HG02981 (cell line): ENCODE data around the gene MAMDC2.

Experiments
- ATAC-seq: cut with Tn5 transposase; IDR thresholded peaks from one replicate; pipeline ENCODE4 v1.9.1; 2021; ENCODE audit warnings: mild to moderate bottlenecking, moderate library complexity; ENCODE audit not compliant: unreplicated experiment

MAMDC2 gene, protein sequence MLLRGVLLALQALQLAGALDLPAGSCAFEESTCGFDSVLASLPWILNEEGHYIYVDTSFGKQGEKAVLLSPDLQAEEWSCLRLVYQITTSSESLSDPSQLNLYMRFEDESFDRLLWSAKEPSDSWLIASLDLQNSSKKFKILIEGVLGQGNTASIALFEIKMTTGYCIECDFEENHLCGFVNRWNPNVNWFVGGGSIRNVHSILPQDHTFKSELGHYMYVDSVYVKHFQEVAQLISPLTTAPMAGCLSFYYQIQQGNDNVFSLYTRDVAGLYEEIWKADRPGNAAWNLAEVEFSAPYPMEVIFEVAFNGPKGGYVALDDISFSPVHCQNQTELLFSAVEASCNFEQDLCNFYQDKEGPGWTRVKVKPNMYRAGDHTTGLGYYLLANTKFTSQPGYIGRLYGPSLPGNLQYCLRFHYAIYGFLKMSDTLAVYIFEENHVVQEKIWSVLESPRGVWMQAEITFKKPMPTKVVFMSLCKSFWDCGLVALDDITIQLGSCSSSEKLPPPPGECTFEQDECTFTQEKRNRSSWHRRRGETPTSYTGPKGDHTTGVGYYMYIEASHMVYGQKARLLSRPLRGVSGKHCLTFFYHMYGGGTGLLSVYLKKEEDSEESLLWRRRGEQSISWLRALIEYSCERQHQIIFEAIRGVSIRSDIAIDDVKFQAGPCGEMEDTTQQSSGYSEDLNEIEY

DNA sequence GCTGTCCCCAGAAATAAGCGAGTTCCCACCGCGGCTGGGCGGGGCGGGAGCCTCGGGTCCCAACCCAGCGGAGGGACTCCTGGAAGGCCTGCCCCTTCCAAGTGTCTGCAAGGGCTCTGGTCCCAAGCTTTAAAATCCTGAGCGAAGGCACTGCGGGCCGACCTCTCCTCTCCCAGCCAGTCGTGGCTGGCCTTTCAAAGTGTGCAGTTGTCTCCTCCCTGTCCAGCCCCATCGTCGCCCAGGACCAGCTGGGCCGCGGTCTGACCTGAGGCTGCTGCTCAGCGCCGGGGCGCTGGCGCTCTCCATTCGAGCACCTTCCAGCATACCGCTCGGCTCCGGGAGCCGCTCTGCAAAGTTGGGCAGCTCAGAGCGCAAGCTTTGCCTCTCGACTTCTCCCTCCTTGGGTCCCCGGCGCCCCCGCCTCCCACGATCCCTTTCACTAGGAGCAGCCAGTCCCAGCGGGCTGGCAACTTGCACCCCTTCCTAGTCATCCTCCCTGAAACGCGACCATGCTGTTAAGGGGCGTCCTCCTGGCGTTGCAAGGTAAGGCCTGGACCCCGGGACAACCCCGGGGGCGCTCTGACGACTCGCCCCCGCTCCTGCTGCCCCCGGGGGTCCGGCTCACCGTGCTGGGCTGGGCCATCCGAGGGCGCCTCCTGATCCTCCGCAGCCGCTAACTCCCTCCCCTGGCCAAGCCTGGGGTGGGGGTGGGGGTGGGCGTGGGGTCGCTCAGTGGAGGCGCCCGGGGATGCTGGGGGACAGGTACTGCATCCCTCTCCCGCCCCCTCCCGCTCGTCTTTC, at the start of gene MAMDC2:
TSS of gene MAMDC2 (plus strand) at position 160 of the 801 bp plus-strand sequence. CDS start at position 510, 350 bp downstream.
- ATAC-seq: no peak

DNA sequence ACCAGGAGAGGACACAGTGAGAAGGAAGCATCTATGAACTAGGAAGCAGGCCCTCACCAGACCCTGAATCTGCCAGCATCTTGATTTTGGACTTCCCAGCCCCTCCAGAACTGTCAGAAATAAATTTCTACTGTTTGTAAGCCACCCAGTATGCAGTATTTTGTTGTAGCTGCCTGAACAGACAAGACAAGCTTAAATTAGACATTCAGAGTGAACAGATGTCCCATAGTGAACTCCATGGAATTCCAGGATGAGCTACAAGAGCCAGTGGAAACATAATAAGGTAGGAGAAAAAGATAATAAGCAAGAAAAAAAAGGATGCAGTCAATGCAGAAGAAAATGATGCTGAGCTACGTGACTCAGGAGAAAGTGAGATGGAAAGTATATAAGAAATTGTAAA, 47.8 kb upstream of the MAMDC2 start:
- ATAC-seq: no peak

DNA sequence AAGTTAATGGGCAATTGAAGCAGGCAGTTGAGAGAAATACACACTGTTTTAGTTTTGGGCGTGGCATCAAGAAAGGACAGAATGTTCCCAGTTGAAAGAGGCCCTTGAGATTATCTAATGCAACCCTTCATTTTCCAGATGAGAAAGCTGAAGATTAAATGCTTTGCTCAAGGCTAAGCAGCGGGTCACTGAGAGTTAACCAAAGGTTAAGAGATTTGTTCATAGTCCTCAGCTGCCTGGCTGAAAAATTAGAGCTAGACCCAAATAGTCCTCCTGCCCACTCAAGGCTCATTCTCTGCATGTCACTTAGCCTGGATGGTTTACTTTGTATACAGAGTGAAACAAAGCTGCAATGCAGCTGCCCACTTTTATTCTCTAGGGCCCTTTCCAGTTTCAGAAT, 46.7 kb upstream of the MAMDC2 start:
- no peak for ATAC-seq

DNA sequence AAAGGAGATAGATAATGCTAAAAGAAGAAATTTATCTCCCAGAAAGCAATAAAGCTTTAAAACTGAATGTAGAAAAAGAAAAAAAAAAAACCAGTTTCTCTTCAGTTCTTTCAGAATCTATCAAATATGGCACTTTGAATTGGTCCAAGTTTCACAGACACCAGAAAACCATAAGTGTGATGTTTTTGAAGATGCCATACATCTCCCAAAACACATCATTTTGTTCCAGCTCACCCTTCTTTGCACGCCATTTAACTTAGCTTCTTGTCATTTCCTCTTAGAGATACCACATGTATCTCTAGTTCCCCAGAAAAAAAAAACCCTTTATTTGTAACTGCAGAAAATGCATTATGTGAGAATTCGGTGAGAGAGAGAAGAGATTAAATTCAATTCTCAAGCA, 46.1 kb upstream of the MAMDC2 start:
- ATAC-seq: no peak

DNA sequence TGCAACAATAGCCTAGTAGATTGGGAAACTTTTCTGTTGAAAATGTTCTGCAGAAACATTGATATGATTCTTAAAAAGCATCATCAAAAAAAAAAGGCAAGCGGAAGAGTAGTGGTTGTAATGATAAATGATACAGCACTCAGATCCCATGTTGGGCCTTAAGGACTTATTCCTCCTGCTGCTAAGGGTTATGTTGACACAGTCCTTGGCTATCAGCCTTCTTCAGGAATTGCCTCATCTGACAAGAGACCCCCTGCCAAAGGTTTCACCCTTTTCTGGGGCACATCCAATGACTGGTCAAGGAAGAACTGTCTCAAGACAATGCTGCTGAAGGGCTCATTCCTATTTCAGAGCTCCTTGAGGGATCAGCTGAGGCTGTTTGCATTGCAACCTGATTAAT, 44.3 kb upstream of the MAMDC2 start:
- ATAC-seq: no peak

DNA sequence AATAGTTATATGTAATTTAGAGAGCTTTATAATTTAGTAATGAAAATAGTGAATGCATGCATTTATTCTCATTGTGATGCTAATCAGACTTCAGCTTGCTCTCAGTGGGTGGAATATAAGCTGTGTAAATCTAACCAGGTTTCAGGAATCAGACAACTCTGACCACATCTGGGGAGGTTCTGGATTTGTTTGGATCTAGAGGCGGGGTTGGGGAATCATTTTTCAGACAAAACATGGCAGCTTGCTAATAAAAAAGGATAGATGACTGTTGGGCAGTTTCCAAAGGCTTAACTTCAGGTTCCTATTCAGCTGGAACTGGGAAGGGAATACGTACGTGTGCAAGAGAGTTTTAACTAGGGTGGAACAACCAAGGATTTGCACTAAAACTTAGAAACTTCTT, 43.2 kb upstream of the MAMDC2 start:
- ATAC-seq: no peak

DNA sequence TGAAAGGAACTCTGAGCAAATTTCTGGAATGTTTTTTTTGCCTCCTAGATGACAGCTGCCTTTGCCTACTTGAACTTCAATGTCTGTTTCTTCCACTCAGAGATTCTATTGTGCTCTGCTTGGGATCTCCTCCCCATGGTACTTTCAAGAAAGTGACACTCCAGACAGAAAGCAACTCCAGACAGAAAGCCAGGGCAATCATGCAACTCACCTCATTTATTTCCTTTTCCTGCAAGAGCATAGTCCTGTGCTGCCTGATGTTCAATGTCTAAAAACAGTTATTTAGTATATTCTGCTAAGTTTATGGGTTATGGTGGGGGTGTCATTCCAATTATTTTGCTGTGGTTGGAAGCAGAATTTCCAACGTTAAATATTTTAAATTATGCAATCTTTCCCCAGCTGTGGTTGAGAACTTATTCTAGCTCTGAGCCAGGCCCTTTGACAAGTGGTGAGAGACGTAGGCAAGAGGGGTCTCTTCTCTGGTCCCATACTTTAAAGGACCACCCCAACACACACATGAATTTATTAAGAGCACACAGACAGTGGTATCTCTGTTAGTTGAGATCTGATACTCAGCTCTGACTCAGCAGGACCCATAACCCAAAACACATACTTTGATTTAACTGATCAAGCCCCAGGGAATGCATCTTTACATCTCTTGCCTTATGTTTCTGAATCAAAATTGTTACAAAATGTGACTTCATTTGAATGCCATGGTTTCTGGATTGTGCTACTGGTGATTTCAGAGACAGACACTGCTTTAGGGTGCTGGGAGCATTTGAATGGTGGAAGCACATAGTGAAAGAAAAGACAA, 39.5 kb upstream of the MAMDC2 start:
- ATAC-seq: no peak

DNA sequence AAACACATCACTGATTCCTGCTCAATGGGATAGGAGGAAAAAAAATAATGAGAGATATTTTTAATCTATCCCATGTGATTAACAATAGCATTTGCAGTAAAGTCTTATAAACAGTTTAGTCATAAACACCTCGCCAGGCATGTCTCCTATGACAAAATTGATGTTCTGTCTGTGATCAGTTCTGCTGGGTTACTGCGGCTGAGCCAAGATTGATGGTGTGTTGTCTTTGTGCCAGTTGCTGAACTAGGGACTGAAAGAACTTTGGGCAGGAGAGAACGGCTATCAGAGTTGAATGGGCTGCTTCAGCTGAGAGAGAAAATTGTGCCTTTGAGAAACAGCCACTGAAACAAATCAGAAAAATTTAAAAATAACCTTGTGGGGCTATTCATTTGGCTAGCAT, 37.3 kb upstream of the MAMDC2 start:
- ATAC-seq: no peak

DNA sequence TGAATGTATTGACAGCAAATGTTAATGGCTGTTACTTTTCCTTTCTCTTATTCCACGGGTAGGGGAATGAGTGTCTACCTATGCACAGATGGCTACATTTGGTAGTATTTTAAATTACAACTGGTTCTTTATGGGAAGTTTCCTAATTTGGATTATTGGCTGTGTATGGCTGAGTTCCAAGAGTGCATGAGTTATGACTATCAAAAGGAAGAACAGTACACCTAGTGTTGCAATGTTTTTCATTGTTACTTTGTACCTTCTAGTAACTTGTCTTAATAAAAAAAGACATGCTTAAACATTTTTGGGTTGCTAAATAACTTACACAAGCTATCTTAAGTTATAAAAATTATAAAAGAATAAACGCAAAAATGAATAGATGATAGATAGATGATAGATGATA, 35.8 kb upstream of the MAMDC2 start:
- ATAC-seq: no peak

DNA sequence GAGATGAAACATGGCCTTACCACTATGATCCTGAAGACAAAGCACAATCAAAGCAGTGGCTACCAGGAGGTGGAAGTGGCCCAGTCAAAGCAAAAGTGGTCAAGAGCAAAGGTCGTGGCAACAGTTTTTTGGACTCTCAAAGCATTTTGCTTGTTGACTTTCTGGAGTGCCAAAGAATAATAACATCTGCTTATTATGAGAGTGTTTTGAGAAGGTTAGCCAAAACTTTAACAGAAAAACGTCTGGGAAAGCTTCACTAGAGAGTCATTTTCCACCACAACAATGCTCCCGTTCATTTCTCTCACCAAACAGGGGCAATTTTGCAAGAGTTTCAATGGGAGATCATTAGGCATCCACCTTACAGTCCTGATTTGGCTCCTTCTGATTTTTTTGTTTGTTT, 33.6 kb upstream of the MAMDC2 start:
- no peak for ATAC-seq

DNA sequence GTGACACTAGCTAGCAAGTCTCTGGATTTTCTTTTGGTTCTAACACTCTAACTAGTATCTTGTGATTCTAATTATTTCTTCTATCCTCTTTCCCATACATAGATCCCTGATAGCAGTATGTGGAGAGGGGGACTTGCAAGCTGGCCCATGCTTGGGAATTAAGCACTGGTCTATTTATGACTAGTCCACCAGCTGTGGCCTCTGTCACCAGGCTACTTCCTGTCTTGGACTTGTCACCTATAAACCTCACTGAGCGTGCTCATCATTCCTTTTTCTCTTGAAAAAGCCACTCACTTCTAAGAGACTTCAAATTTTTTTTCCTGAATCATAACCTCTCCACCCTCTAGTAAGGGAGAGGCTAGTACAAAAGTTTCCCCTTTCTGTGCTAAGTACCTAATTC, 32.3 kb upstream of the MAMDC2 start:
- no peak for ATAC-seq

DNA sequence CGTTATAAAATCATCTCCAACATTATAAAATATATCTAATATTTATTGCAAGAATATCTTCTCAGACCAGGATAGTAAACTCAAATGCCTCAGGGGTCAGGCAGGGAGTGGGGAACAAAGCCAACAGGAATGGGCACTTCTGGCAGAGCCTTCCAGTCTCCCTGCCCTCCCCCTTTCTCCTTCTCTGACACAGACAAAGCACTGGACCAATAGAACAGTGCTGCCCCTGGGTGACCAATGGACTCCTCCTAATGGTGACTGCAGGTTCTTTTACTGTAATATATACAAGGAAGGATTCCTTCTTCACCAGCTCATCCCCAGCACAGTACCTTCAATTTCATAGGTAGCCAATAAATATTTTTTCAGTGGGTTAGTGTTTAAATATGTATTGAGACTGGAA, 31.1 kb upstream of the MAMDC2 start:
- ATAC-seq: no peak

DNA sequence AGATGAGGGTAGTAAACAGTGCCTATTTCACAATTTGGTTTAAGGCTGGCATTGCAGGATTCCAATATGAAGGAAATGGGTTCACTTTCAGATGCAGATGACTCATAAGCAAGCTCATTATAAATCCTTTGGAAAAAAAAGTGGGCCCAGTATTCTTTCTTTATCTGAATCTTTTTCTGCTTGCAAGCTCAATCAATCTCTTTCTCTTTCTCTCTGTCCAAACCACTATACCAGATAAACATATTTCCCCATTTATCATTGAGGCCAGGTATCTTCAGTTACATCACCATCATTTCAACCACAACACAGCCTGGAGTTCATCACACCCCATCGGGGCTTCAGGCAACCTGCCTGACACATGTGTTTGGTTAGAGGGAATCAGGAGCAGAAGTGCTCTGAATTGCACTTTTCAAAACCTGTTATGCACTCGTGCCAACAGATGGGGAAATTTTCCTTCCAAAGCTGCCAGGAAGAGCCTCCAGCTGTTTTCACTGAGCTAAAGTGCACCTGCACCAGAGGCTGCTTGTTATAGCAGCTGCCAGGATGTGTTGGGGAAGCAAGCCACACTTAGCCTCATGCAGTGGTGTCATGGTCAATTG, 30.0 kb upstream of the MAMDC2 start:
- no peak for ATAC-seq

DNA sequence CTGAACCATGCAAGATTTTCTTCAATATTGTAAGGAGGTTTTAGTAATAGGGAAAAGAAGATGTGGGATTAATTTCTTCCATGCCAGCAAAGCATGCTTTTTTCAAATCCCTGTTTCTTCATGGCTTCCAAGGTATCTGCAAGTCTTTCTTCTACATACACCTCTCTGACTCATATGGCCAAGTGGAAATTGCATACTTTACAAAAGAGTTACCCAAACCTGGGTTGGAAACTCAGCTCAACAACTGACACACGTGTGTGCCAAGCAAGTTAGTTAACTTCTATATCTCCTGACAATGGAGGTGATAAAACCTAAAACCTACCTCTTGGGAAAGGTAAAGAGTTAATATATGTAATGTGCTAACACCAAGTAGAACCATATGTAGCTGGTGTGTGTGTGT, 28.5 kb upstream of the MAMDC2 start:
- no peak for ATAC-seq

DNA sequence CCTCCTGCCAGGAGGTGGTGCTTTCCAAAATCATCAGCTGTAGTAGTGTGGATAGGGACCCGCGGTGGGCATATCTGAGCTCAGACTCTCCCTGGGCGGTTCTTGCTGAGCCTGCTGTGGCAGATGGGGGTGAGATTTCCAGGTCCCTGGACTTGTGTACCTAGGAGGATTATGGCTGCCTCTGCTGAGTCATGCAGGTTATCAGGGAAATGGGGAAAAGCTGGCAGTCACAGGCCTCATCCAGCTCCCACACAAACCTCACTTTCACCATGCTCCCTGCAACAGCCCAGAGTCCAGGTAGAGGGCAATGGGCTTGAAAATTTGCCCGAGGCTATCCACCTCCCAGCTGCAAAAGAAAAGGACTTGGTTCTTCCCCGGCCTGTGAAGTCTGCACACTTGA, 23.4 kb upstream of the MAMDC2 start:
- ATAC-seq: no peak

DNA sequence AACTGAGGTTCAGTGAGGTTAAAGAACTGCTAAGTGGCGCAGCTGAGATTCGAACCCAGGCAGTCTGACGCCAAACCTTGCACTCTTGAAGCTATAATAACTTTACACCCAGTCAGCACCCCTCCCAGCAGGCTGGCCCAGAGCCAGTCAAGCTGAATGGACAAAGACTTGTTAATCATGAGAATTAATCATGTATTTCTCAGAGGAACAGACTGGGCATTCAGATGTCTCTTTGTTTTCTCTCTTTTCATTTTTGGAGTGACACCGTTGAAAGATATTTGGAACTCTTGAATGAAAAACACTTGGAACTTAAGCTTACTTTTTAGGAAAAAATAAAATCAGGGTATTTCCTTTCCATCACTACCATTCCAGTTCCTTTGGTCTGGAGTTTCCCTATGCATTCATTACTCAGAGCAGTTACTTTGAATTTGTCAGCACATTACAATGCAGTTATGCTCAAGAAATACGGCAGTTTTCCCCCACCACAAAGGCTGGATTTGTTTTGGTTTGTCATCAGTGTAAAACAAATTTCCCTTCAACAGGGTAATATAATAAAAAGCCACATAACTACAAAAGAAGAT, 22.6 kb upstream of the MAMDC2 start:
- ATAC-seq: no peak

DNA sequence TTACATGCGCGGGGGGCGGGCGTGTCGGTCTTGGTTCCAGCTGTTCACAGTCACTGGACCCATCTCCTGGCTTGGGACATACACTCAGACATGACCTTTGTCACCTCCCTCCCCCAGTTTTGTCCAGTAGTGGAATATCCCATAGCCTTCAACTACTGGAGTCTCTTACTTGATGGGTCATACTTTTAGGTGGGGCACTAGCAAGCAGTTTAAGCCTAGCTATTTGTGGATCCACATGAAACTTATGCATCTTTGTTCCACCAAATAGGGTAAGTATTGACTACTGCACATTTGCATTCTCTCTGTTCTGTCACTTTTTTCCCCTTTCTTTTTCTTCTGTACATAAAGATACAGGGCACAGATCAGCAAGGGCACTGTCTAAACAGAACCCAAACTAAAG, 15.4 kb upstream of the MAMDC2 start:
- no peak for ATAC-seq

DNA sequence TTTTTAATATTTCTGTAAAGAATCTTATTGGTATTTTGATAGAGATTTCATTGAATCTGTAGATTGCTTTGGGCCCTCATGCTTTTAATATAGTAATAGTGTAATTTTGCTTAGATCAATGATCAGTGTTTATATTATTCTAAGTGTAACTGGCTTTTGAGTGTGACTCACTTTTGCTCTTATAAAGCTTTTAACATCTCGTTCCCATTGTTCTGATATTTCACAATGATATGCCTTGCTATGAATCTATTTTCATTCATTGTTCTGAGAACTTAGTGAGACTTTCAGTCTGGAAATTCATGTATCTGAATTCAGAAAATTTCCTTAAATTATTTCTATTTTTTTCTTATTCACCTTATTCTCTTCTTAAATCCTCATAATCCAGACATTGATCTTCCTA, 13.5 kb upstream of the MAMDC2 start:
- ATAC-seq: no peak

DNA sequence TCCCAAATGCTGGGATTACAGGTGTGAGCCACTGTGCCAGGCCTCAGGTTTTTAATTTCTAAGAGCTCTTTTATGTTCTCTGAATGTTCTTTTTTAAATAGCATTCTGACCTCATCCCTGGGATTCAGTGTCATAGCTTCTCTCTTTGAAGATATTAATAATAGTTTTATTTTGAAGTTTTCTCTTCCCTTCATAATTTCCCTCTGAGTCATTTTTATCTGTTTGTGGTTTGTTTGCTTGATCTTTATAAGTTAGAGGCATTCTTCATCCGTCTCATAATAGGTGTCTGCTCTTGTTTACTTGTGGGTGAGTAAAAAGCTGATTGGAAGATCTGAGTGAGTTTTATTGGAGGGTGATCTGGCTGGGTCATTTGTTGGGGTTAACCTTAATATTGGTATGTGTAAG, 12.5 kb upstream of the MAMDC2 start:
- no peak for ATAC-seq

DNA sequence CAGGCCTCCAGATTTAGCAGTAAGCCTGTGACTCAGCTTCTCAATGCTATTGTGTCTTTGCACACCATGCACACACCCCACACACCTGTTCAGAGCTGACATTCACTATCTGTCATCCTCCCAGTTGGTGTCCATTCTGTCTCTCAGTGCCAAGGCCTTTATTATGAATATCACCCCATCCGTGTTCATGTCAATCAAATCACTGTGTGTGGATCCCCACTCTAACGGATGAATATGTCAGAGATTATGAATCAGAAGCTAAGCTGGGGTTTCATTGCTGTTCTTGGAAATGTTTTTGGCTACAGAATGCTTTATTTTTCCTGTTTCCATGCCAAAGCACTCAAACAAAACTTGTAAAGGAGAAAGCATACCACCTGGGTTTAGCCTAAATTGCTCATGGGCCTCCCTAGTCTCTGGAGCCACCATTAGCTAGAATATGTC, 9.4 kb upstream of the MAMDC2 start:
- no peak for ATAC-seq
